Urothelium cell line (cell line): ENCODE measurements around the gene PCDHA5.

Experiments
- DNase-seq: peaks from one replicate; pipeline ENCODE4 v3.0.0; 2011; ENCODE audit warnings: low spot score, mixed read lengths
- FAIRE-seq: peaks from 2 replicates; lab custom pipeline; 2011; peaks lifted over from hg19 to GRCh38; lab: Jason Lieb, UNC

Gene PCDHA5

GRCh38 chr5:140857177-140857986 lies 36.0 kb downstream of the PCDHA5 start:
- FAIRE-seq (no peak), DNase-seq (no peak)

- FAIRE-seq, result no peak
- DNase-seq, result no peak
These were observed 36.5 kb downstream of the PCDHA5 start for GRCh38 chr5:140857987-140858240.

DNA sequence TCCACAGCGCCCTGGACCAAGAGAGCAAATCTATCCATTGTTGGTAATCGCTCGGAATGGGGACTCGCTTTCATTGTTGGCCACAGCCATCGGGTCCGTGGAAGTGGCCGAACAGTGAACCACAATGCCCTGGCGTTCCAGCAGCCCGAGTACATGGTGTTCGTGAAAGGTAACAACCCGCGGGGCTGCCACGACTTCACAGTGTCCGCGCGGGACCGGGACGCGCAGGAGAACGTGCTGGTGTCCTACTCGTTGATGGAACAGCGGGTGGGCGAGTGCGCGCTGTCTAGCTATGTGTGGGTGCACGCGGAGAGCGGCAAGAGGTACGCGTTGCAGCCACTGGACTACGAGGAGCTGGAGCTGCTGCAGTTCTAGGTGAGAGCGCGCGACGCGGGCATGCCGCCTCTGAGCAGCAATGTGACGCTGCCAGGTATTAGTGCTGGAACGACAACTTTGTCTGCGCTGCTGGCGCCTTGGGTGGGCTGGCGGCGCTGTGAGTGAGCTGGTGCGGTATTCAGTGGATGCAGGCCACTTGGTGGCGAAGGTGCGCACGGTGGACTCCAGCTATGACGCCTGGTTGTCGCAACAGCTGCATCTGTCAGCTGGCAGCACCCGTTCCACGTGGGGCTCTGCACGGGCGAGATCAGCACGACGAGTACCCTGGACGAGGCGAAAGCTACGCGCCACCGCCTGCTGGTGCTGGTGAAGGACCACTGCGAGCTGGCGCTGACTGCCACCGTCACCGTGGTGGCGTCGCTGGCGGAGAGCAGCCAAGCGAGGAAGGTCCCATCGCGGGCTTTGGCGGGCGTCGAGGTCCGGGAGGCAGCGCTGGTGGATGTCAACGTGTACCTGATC lies 41.3 kb downstream of the PCDHA5 start:
- no peak for FAIRE-seq
- DNase-seq, result no peak

DNA sequence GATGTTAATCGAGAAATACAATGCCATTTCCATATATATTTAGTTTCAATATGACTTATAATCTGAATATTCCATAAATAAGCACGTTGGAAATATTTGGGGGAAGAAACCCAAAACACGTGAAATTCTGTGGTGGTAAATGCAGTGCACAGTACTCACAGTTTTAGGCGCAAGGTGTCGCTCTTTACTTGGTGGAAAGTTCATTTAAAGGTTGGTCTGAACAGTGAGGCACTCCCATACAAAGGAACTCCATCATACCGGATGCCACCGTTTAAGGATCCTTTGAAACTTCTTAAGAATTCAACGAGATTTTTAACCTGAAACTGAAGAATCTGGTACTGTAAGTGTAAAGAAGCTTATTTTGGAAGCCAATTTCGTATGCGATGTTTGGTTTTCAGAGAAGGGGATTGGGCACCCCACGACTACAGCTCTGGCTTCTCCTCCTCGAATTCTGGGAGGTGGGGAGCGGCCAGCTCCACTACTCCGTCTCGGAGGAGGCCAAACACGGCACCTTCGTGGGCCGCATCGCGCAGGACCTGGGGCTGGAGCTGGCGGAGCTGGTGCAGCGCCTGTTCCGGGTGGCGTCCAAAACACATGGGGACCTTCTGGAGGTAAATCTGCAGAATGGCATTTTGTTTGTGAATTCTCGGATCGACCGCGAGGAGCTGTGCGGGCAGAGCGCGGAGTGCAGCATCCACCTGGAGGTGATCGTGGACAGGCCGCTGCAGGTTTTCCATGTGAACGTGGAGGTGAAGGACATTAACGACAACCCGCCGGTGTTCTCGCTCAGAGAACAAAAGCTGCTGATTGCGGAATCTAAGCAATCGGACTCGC lies 47.5 kb downstream of the PCDHA5 start, which contains the start of gene PCDHA11:
Gene PCDHA11 (plus strand): TSS at position 237 of the 834 bp plus-strand sequence. CDS start 147 bp downstream, at position 384.
- no peak for FAIRE-seq
- DNase-seq, result peak; percentile 58

- FAIRE-seq, result no peak
These were observed 48.1 kb downstream of the PCDHA5 start for GRCh38 chr5:140869555-140869886.

GRCh38 chr5:140870221-140871201 lies 49.1 kb downstream of the PCDHA5 start:
- DNase-seq, result no peak
- FAIRE-seq, result no peak

More at GRCh38 chr5:140869555-140869886, 48.1 kb downstream of the PCDHA5 start:
- no peak for DNase-seq
